Mesothelial cell of epicardium (in vitro differentiated cells): ENCODE results near the gene CSF1R. TPM values are rescaled to one million over a fixed set of nuclear protein-coding genes. Genes with fewer than 3 reads are reported as not detected.

Experiments used
- DNase-seq, 2 experiments: peaks; one replicate each; pipeline ENCODE4 v3.0.0; 2021; ENCODE audit warnings: low spot score in 2 of 2; ENCODE audit not compliant: unreplicated experiment in 2 of 2
- H3K27ac Mint-ChIP-seq: 2 replicates; pipeline ENCODE4 v1.8.0; 2021; ENCODE audit warnings: mixed read lengths
- H3K27me3 Mint-ChIP-seq: 2 replicates; pipeline ENCODE4 v1.8.0; 2021; ENCODE audit warnings: low read depth, mixed read lengths
- H3K36me3 Mint-ChIP-seq: 2 replicates; pipeline ENCODE4 v1.8.0; 2021; ENCODE audit warnings: mixed read lengths
- H3K4me1 Mint-ChIP-seq: 2 replicates; pipeline ENCODE4 v1.8.0; 2021; ENCODE audit warnings: mixed read lengths
- H3K4me3 Mint-ChIP-seq: 2 replicates; pipeline ENCODE4 v1.8.0; 2021; ENCODE audit warnings: mild to moderate bottlenecking, moderate library complexity, mixed read lengths
- H3K9me3 Mint-ChIP-seq: 2 replicates; pipeline ENCODE4 v1.8.0; 2021; ENCODE audit warnings: mixed read lengths
- CTCF ChIP-seq: fragments of 200-600 bp; sonication (generic); IDR thresholded peaks from one replicate; pipeline ENCODE4 v1.5.0; 2021; ENCODE audit warnings: antibody characterized with exemption; ENCODE audit not compliant: unreplicated experiment
- total RNA-seq: library from RNA; stranded (reverse); gene quantifications from 3 replicates; pipeline ENCODE4 v1.2.1, GENCODE V29; 2021

CSF1R gene
- total RNA-seq, 1 donor from 2014 or later = 0.18 TPM

GRCh38 chr5:150075233-150075632 is 11.1 kb downstream of the CSF1R start:
- no peak overlapping the region for H3K27ac Mint-ChIP-seq
- H3K36me3 Mint-ChIP-seq = no peaks in the 10 kb centered on the region
- no peaks in the 10 kb centered on the region for H3K27me3 Mint-ChIP-seq
- no peak overlapping the region for H3K4me3 Mint-ChIP-seq
- DNase-seq = no peak
- no peaks in the 10 kb centered on the region for H3K4me1 Mint-ChIP-seq
- peaks cover 5% of the 10 kb centered on the region for H3K9me3 Mint-ChIP-seq
- no peak for TF ChIP-seq CTCF

- H3K4me3 Mint-ChIP-seq = no peak overlapping the region
- H3K4me1 Mint-ChIP-seq = peaks cover under 1% of the 10 kb centered on the region
- H3K27me3 Mint-ChIP-seq = no peaks in the 10 kb centered on the region
- H3K27ac Mint-ChIP-seq = no peak overlapping the region
- no peak for DNase-seq
- no peaks in the 10 kb centered on the region for H3K36me3 Mint-ChIP-seq
- no peak for TF ChIP-seq CTCF
- H3K9me3 Mint-ChIP-seq = peaks cover 5% of the 10 kb centered on the region
Measured at GRCh38 chr5:150073677-150074076, 12.7 kb downstream of the CSF1R start.

GRCh38 chr5:150073086-150073625 is 13.2 kb downstream of the CSF1R start:
- Mint-ChIP-seq H3K36me3 (no peaks in the 10 kb centered on the region), H3K9me3 (peaks cover 5% of the 10 kb centered on the region), H3K4me1 (peaks cover 3% of the 10 kb centered on the region), H3K4me3 (no peak overlapping the region), H3K27ac (no peak overlapping the region), H3K27me3 (no peaks in the 10 kb centered on the region)
- no peak for DNase-seq
- no peak for TF ChIP-seq CTCF

- no peak for DNase-seq
- TF ChIP-seq CTCF = no peak
- no peak overlapping the region for H3K27ac Mint-ChIP-seq
- H3K4me3 Mint-ChIP-seq = no peak overlapping the region
- H3K9me3 Mint-ChIP-seq = peaks cover 5% of the 10 kb centered on the region
- H3K27me3 Mint-ChIP-seq = no peaks in the 10 kb centered on the region
- H3K36me3 Mint-ChIP-seq = no peaks in the 10 kb centered on the region
- peaks cover 3% of the 10 kb centered on the region for H3K4me1 Mint-ChIP-seq
Measured at GRCh38 chr5:150070821-150071220, 15.5 kb downstream of the CSF1R start.

GRCh38 chr5:150069672-150070627 is 16.4 kb downstream of the CSF1R start:
- DNase-seq = no peak
- Mint-ChIP-seq H3K9me3 (peaks cover 5% of the 10 kb centered on the region), H3K4me3 (no peak overlapping the region), H3K27ac (no peak overlapping the region), H3K4me1 (peaks cover 3% of the 10 kb centered on the region), H3K27me3 (no peaks in the 10 kb centered on the region), H3K36me3 (no peaks in the 10 kb centered on the region)
- no peak for TF ChIP-seq CTCF
